MCF 10A (cell line): Measurements from ENCODE around the gene KIF26A. TPM values are rescaled to one million over a fixed set of nuclear protein-coding genes. Genes with fewer than 3 reads are reported as not detected.

ENCODE experiments used
- BruUV-seq: library from RNA; stranded (reverse); fragments of 400-500 nt; replicated peaks from 2 replicates; lab custom pipeline; 2021; lab: Mats Ljungman, UMichigan
- CTCF ChIA-PET: fragments of 300-600 bp; sonication (Branson Sonifier 250); formaldehyde crosslinking; extraction: SDS; loops from one replicate; lab custom pipeline; 2021; ENCODE audit warnings: antibody characterized with exemption, inconsistent platforms; lab: Yijun Ruan, JAX
- POLR2A ChIA-PET: fragments of 300-600, 350-650 bp; sonication (Branson Sonifier 250); formaldehyde crosslinking; extraction: SDS; loops from one replicate; lab custom pipeline; 2020; ENCODE audit warnings: antibody characterized with exemption, inconsistent platforms; lab: Yijun Ruan, JAX
- DNase-seq: peaks from one replicate; pipeline ENCODE4 v3.0.0-alpha.2; 2018; ENCODE audit not compliant: unreplicated experiment
- H3K27ac Mint-ChIP-seq: one replicate; pipeline ENCODE4 v1.8.0; 2022; ENCODE audit warnings: mild to moderate bottlenecking, low read depth, mixed read lengths; ENCODE audit not compliant: unreplicated experiment
- H3K27me3 Mint-ChIP-seq: one replicate; pipeline ENCODE4 v1.8.0; 2022; ENCODE audit warnings: mixed read lengths; ENCODE audit not compliant: insufficient read depth, unreplicated experiment
- H3K36me3 Mint-ChIP-seq: one replicate; pipeline ENCODE4 v1.8.0; 2022; ENCODE audit warnings: mild to moderate bottlenecking, moderate library complexity, mixed read lengths; ENCODE audit not compliant: insufficient read depth, unreplicated experiment
- H3K4me1 Mint-ChIP-seq: one replicate; pipeline ENCODE4 v1.8.0; 2022; ENCODE audit warnings: mixed read lengths; ENCODE audit not compliant: insufficient read depth, unreplicated experiment
- H3K4me3 Mint-ChIP-seq: one replicate; pipeline ENCODE4 v1.8.0; 2022; ENCODE audit warnings: mild to moderate bottlenecking, moderate library complexity, mixed read lengths; ENCODE audit not compliant: unreplicated experiment
- H3K9me3 Mint-ChIP-seq: one replicate; pipeline ENCODE4 v1.8.0; 2022; ENCODE audit warnings: mixed read lengths; ENCODE audit not compliant: unreplicated experiment
- CTCF ChIP-seq: fragments of 200-600 bp; IDR thresholded peaks from one replicate; pipeline ENCODE4 v1.8.0; 2022; ENCODE audit warnings: antibody characterized with exemption, mild to moderate bottlenecking; ENCODE audit not compliant: unreplicated experiment
- intact Hi-C: fragments of 100-400 bp; cut with micrococcal nuclease; formaldehyde crosslinking; loops from 2 replicates; pipeline ENCODE4 v1.14.1; 2022
- total RNA-seq: library from RNA; stranded (reverse); gene quantifications from 2 replicates; pipeline ENCODE4 v1.2.3, GENCODE V29; 2022

The KIF26A gene
- total RNA-seq, 1 experiment from 2014 or later: 0.26 TPM

GRCh38 chr14:104144453-104144790 lies 6.0 kb downstream of the KIF26A start:
- Mint-ChIP-seq H3K4me3 (no peak overlapping the region), H3K4me1 (no peaks in the 10 kb centered on the region), H3K9me3 (no peaks in the 10 kb centered on the region), H3K27ac (no peak overlapping the region), H3K36me3 (no peaks in the 10 kb centered on the region), H3K27me3 (peaks cover 42% of the 10 kb centered on the region)
- ChIA-PET CTCF (interaction anchor here (0.6 to 1.2 kb wide), 3 partner anchors 52 to 1337 kb away, joined by 3 to 4 read pairs (median 3); no protein-coding TSS in a partner anchor), POLR2A (interaction anchor here (0.6 kb wide), 1 partner anchor 401 kb away, joined by 3 read pairs; no protein-coding TSS in a partner anchor)
- BruUV-seq: no TSS peak
- intact Hi-C loops: no loop called here
- no peak for TF ChIP-seq CTCF
- no peak for DNase-seq

- Mint-ChIP-seq H3K27me3 (peaks cover 42% of the 10 kb centered on the region), H3K27ac (no peak overlapping the region), H3K4me3 (no peak overlapping the region), H3K9me3 (no peaks in the 10 kb centered on the region), H3K36me3 (no peaks in the 10 kb centered on the region), H3K4me1 (no peaks in the 10 kb centered on the region)
- BruUV-seq: no TSS peak
- TF ChIP-seq CTCF: no peak
- ChIA-PET POLR2A (no interaction called here), CTCF (interaction anchor here (0.6 to 1.2 kb wide), 3 partner anchors 52 to 1336 kb away, joined by 3 to 4 read pairs (median 3); no protein-coding TSS in a partner anchor)
- no peak for DNase-seq
- intact Hi-C loops: no loop called here
Observed at GRCh38 chr14:104144911-104145825, 6.8 kb downstream of the KIF26A start.

- Mint-ChIP-seq H3K27me3 (peaks cover 42% of the 10 kb centered on the region), H3K27ac (no peak overlapping the region), H3K4me3 (no peak overlapping the region), H3K9me3 (no peaks in the 10 kb centered on the region), H3K4me1 (no peaks in the 10 kb centered on the region), H3K36me3 (no peaks in the 10 kb centered on the region)
- ChIA-PET POLR2A (no interaction called here), CTCF (interaction anchor here (0.7 to 1.3 kb wide), 2 partner anchors 177 to 418 kb away, joined by 3 to 4 read pairs; no protein-coding TSS in a partner anchor)
- no peak for DNase-seq
- TF ChIP-seq CTCF: no peak
- intact Hi-C loops: no loop called here
- no TSS peak for BruUV-seq
Observed at GRCh38 chr14:104145826-104146601, 7.6 kb downstream of the KIF26A start.
